ENCODE data around the gene ABCB6.
"Not testable (repeated sequence)": the region's sequence is repeated elsewhere in the genome, so short reads cannot be mapped to it uniquely, and the experiment has no call there.

ABCB6 gene

GRCh38 chr2:219218732-219219701, at the start of gene ABCB6:
ABCB6 (minus strand) TSS chr2:219218958; CDS start chr2:219218673, 285 bp downstream.
- DNase-seq, result peak; percentile 94

GRCh38 chr2:219268294-219268693, 49.5 kb upstream of the ABCB6 start:
- no peak for DNase-seq

- no peak for DNase-seq
Observed at GRCh38 chr2:219266886-219267285, 48.1 kb upstream of the ABCB6 start.

- DNase-seq, result no peak
Observed at GRCh38 chr2:219266232-219266631, 47.5 kb upstream of the ABCB6 start.

GRCh38 chr2:219261024-219261855, 42.5 kb upstream of the ABCB6 start:
- no peak for DNase-seq

GRCh38 chr2:219258942-219259341, 40.2 kb upstream of the ABCB6 start:
- DNase-seq, result not testable (repeated sequence)

GRCh38 chr2:219254590-219255201, 35.9 kb upstream of the ABCB6 start:
- DNase-seq, result peak; percentile 51

- DNase-seq, result peak; percentile 92
Observed at GRCh38 chr2:219253753-219254589, 35.2 kb upstream of the ABCB6 start, which contains the start of gene TUBA4A. TUBA4A (minus strand) TSS chr2:219253918; CDS start chr2:219253858, 60 bp downstream.

GRCh38 chr2:219252900-219253752, 34.4 kb upstream of the ABCB6 start, which contains the start of gene TUBA4B:
TUBA4B (plus strand) TSS chr2:219253243; CDS start chr2:219253408, 165 bp downstream.
- DNase-seq, result peak; percentile 65

GRCh38 chr2:219252570-219252899, 33.8 kb upstream of the ABCB6 start:
- DNase-seq, result no peak

- peak; percentile 46 for DNase-seq
Observed at GRCh38 chr2:219252084-219252483, 33.3 kb upstream of the ABCB6 start.

GRCh38 chr2:219251656-219252055, 32.9 kb upstream of the ABCB6 start:
- DNase-seq, result no peak

GRCh38 chr2:219250049-219250781, 31.5 kb upstream of the ABCB6 start:
- no peak for DNase-seq

GRCh38 chr2:219249203-219249980, 30.6 kb upstream of the ABCB6 start:
- peak; percentile 51 for DNase-seq

GRCh38 chr2:219248845-219249202, 30.1 kb upstream of the ABCB6 start:
- no peak for DNase-seq

- peak; percentile 70 for DNase-seq
Observed at GRCh38 chr2:219247678-219248642, 29.2 kb upstream of the ABCB6 start.

GRCh38 chr2:219246559-219246958, 27.8 kb upstream of the ABCB6 start:
- no peak for DNase-seq

- peak; percentile 40 for DNase-seq
Observed at GRCh38 chr2:219245899-219246230, 27.1 kb upstream of the ABCB6 start.
